ENCODE measurements around the gene RIMS4. TPM values are rescaled to one million over a fixed set of nuclear protein-coding genes. Genes with fewer than 3 reads are reported as not detected.
A peak's percentile ranks its signal among the peaks of the same experiment; 100 is the strongest.

RIMS4 gene
- 6.4 TPM for total RNA-seq

DNA sequence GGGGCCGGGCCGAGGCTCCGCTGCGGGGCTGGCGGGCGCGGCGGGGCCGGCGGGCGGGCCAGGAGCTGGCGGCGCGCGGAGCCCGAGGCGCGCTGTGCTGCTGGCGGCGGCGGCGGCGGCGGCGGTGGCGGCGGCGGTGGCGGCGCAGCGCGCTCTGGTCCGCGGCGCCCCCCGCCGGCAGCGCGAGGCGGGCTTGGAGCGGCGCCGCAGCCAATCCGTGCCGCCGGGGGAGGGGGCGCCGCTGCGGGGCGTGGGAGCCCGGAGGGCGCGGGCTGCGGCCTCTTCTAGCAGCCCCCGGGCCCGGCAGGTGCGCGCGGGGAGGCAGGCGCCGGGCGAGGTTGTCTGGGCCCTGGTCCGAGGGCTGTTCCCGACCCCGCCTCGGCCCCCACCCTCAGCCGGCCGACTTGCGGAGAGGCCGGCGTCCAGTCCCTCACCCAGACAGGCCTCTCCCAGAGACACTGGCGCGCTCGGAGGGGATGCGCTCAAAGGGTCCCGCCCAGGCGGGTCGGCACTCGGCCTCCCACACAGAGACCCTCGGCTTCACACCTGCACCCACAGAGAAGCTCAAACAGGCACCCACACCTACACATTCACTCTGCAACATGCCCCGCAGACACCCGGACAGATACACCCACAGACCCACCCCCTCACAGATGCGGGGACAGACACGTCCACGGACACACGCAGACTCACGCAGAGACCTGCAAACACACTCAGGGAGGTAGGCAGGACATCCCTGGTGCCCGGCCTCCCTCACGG, at the start of gene RIMS4:
TSS of gene RIMS4 (minus strand) at position 156 of the 759 bp plus-strand sequence. CDS start 275 bp downstream, outside the sequence.
- peaks cover 5% of the 10 kb centered on the region for H3K4me1 ChIP-seq
- no peaks in the 10 kb centered on the region for H3K36me3 ChIP-seq
- intact Hi-C loops (cut with DNase I): no loop called here
- DNase-seq (ENCODE audit: extremely low spot score in 2 of 2): no peak
- TF ChIP-seq POLR2A (IDR thresholded peaks at IDR 0.05) (no peak), POLR2AphosphoS5 (IDR thresholded peaks at IDR 0.05; ENCODE audit: insufficient read depth in 1 of 2, low read depth in 1 of 2) (no peak)
- TF ChIP-seq, protein P1, sequence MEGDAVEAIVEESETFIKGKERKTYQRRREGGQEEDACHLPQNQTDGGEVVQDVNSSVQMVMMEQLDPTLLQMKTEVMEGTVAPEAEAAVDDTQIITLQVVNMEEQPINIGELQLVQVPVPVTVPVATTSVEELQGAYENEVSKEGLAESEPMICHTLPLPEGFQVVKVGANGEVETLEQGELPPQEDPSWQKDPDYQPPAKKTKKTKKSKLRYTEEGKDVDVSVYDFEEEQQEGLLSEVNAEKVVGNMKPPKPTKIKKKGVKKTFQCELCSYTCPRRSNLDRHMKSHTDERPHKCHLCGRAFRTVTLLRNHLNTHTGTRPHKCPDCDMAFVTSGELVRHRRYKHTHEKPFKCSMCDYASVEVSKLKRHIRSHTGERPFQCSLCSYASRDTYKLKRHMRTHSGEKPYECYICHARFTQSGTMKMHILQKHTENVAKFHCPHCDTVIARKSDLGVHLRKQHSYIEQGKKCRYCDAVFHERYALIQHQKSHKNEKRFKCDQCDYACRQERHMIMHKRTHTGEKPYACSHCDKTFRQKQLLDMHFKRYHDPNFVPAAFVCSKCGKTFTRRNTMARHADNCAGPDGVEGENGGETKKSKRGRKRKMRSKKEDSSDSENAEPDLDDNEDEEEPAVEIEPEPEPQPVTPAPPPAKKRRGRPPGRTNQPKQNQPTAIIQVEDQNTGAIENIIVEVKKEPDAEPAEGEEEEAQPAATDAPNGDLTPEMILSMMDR (IDR thresholded peaks at IDR 0.05): no peak
- peak within 1 kb of the TSS; percentile 68 for H3K27ac ChIP-seq
- H3K4me3 ChIP-seq: peak within 1 kb of the TSS; percentile 41 to 45
- H3K27me3 ChIP-seq: peaks cover 5% of the 10 kb centered on the region
- H3K9me3 ChIP-seq: peaks cover 5% of the 10 kb centered on the region

DNA sequence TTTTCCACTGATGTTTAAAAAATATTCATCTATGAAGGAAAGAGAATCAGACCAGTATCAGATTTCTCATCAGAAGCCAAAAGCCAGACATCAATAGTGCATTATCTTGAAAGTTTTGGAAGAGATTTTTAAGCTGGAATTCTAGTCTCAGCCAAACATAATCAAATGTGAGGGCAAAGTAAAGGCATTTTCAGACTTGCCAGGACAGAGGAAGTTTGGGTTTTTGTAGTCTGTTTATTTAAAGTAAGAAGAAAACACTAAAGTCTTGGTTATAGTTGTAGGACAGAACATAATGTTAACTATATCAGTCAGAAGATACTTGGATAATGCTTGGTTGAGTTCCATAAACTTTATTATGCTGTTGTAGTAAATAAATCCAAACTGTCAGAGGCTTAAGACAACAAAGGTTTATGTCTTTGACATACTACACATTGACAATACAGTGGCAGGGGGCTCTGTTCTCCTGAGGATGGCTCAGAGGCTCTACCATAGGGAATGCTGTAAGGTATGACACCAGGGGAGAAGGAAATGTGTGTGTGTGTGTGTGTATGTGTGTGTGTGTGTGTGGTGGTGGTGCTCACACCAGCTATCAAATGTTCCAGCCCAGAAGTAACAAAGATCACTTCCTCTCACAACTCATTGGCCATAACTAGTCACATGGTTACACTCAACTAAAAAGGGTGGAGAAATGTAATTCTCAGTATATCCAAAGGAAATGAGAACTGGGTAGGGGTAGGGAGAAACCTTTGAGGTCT, 48.4 kb upstream of the RIMS4 start:
- Histone ChIP-seq H3K27me3 (no peaks in the 10 kb centered on the region), H3K4me1 (peaks cover 7% of the 10 kb centered on the region), H3K4me3 (no peak overlapping the region), H3K27ac (no peak overlapping the region), H3K9me3 (no peaks in the 10 kb centered on the region), H3K36me3 (no peaks in the 10 kb centered on the region)
- no peak for TF ChIP-seq POLR2A (IDR thresholded peaks at IDR 0.05)
- TF ChIP-seq, protein P1 (IDR thresholded peaks at IDR 0.05): no peak
- no peak for TF ChIP-seq POLR2AphosphoS5 (IDR thresholded peaks at IDR 0.05; ENCODE audit: insufficient read depth in 1 of 2, low read depth in 1 of 2)
- DNase-seq (ENCODE audit: extremely low spot score in 2 of 2): no peak
- intact Hi-C loops (cut with DNase I): no loop called here

DNA sequence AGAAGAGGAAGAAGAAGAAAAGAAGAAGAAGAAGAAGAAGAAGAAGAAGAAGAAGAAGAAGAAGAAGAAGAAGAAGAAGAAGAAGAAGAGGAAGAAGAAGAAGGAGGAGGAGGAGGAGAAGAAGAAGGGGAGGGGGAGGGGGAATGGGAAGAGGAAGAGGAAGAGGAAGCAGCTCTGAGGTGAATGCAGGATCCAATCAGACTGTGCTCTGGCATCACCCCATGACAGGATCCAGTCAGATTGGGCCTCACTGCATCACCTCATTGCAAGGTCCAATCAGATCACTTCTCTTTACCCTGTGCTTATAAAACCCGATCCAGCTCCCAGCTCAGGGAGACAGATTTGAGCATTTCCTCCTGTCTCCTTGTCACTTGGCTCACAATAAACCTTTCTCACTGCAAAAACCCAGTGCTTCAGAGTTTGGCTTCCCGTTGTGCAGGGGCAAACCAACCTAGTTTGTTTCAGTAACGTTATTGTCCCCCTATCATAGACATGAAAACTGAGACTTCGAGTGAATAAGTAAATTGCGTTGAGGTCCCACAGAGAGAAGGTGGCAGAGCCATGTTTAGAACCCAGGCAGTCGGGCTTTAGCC, 46.6 kb upstream of the RIMS4 start:
- no peak for DNase-seq (ENCODE audit: extremely low spot score in 2 of 2)
- Histone ChIP-seq H3K4me1 (peaks cover 2% of the 10 kb centered on the region), H3K9me3 (no peaks in the 10 kb centered on the region), H3K4me3 (no peak overlapping the region), H3K36me3 (no peaks in the 10 kb centered on the region), H3K27ac (no peak overlapping the region), H3K27me3 (no peaks in the 10 kb centered on the region)
- TF ChIP-seq, protein P1 (IDR thresholded peaks at IDR 0.05): no peak
- TF ChIP-seq POLR2AphosphoS5 (IDR thresholded peaks at IDR 0.05; ENCODE audit: insufficient read depth in 1 of 2, low read depth in 1 of 2) (no peak), POLR2A (IDR thresholded peaks at IDR 0.05) (no peak)
- intact Hi-C loops (cut with DNase I): no loop called here

DNA sequence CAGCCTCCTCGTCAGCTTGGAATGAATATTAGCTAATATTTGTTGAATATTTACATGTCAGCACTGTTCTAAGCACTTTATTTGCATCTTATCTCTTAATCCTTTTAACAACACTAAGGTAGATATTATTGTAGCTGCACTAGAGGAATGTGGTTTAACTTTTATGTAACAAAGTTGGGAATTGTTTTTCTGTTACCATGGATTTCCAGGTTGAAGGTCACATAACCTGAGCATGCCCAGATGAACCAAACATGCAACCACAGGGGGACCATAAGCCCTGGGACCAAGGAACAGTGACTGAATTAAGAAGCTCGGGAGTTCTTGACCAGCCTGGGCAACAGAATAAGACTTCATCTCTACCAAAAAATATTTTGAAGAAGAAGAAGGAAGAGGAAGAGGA, 46.1 kb upstream of the RIMS4 start:
- no peak for DNase-seq (ENCODE audit: extremely low spot score in 2 of 2)
- no peak overlapping the region for H3K27ac ChIP-seq
- no peaks in the 10 kb centered on the region for H3K9me3 ChIP-seq
- intact Hi-C loops (cut with DNase I): no loop called here
- TF ChIP-seq, protein P1 (IDR thresholded peaks at IDR 0.05): no peak
- TF ChIP-seq POLR2AphosphoS5 (IDR thresholded peaks at IDR 0.05; ENCODE audit: insufficient read depth in 1 of 2, low read depth in 1 of 2) (no peak), POLR2A (IDR thresholded peaks at IDR 0.05) (no peak)
- no peaks in the 10 kb centered on the region for H3K27me3 ChIP-seq
- no peak overlapping the region for H3K4me3 ChIP-seq
- no peaks in the 10 kb centered on the region for H3K36me3 ChIP-seq
- no peaks in the 10 kb centered on the region for H3K4me1 ChIP-seq
